RCC 7860 (cell line): Measurements from ENCODE around the gene MAPK8IP1.

Experiments
- DNase-seq: peaks from one replicate; pipeline ENCODE4 v3.0.0-alpha.2; 2015; ENCODE audit warnings: low spot score
- FAIRE-seq: peaks from 2 replicates; lab custom pipeline; 2012; peaks lifted over from hg19 to GRCh38; lab: Jason Lieb, UNC

The MAPK8IP1 gene

GRCh38 chr11:45906965-45907611 is 21.6 kb downstream of the MAPK8IP1 start, which contains the start of gene FREY1:
Gene FREY1, minus strand, starts transcription at chr11:45907271. Its CDS starts 26 bp downstream, at chr11:45907245.
- FAIRE-seq = no peak
- no peak for DNase-seq

GRCh38 chr11:45907911-45908370 is 22.5 kb downstream of the MAPK8IP1 start:
- FAIRE-seq (no peak), DNase-seq (no peak)

GRCh38 chr11:45909594-45910475 is 24.4 kb downstream of the MAPK8IP1 start:
- no peak for FAIRE-seq
- DNase-seq = no peak

- no peak for DNase-seq
- FAIRE-seq = no peak
Measured at GRCh38 chr11:45910623-45911022, 25.2 kb downstream of the MAPK8IP1 start.

GRCh38 chr11:45913514-45913913 is 28.1 kb downstream of the MAPK8IP1 start:
- no peak for FAIRE-seq

GRCh38 chr11:45913942-45914635 is 28.6 kb downstream of the MAPK8IP1 start:
- FAIRE-seq = no peak
- no peak for DNase-seq

More at GRCh38 chr11:45913514-45913913, 28.1 kb downstream of the MAPK8IP1 start:
- DNase-seq = no peak

- FAIRE-seq = no peak
- no peak for DNase-seq
Measured at GRCh38 chr11:45915446-45915845, 30.0 kb downstream of the MAPK8IP1 start.

GRCh38 chr11:45917286-45917622 is 31.8 kb downstream of the MAPK8IP1 start:
- FAIRE-seq (no peak), DNase-seq (no peak)

- DNase-seq (peak; percentile 94), FAIRE-seq (peak; percentile 79)
Measured at GRCh38 chr11:45917623-45918330, 32.3 kb downstream of the MAPK8IP1 start, which contains the start of gene PEX16. Gene PEX16, minus strand, starts transcription at chr11:45917877. Its CDS starts 66 bp downstream, at chr11:45917811.

- FAIRE-seq (peak; percentile 16), DNase-seq (peak; percentile 34)
Measured at GRCh38 chr11:45918331-45918941, 33.0 kb downstream of the MAPK8IP1 start.

- DNase-seq (no peak), FAIRE-seq (no peak)
Measured at GRCh38 chr11:45918962-45919675, 33.7 kb downstream of the MAPK8IP1 start.

GRCh38 chr11:45919806-45920530 is 34.5 kb downstream of the MAPK8IP1 start:
- DNase-seq = no peak
- no peak for FAIRE-seq

GRCh38 chr11:45920531-45921477 is 35.4 kb downstream of the MAPK8IP1 start:
- no peak for DNase-seq
- FAIRE-seq = no peak

GRCh38 chr11:45921561-45922424 is 36.3 kb downstream of the MAPK8IP1 start:
- DNase-seq (no peak), FAIRE-seq (no peak)

GRCh38 chr11:45922425-45923082 is 37.1 kb downstream of the MAPK8IP1 start, which contains the start of gene LARGE2:
Gene LARGE2, plus strand, starts transcription at chr11:45922656. Its CDS starts 227 bp downstream, at chr11:45922883.
- no peak for DNase-seq
- FAIRE-seq = no peak
